Duodenal mucosa (tissue), 2 donors: ENCODE data around the gene SAG.

Source experiments
- H3K27ac ChIP-seq: one replicate; pipeline ENCODE4 v1.7.0; 2013; ENCODE audit warnings: low read depth, low read length
- H3K27me3 ChIP-seq, 2 donors: one replicate each; pipeline ENCODE4 v1.7.0; 2013; ENCODE audit warnings: low read length in 2 of 2, control low read depth in 1 of 2; ENCODE audit not compliant: insufficient read depth in 2 of 2, control insufficient read depth in 1 of 2
- H3K36me3 ChIP-seq, 2 donors: one replicate each; pipeline ENCODE4 v1.7.0; 2013; ENCODE audit warnings: low read length in 2 of 2, control low read depth in 1 of 2; ENCODE audit not compliant: insufficient read depth in 2 of 2, control insufficient read depth in 1 of 2
- H3K4me1 ChIP-seq, 2 donors: one replicate each; pipeline ENCODE4 v1.7.0; 2013; ENCODE audit warnings: low read length in 2 of 2, control low read depth in 1 of 2; ENCODE audit not compliant: insufficient read depth in 2 of 2, control insufficient read depth in 1 of 2
- H3K4me3 ChIP-seq, 2 donors: one replicate each; pipeline ENCODE4 v1.7.0; 2013; ENCODE audit warnings: low read length in 2 of 2, low read depth in 1 of 2
- H3K9ac ChIP-seq, 2 donors: one replicate each; pipeline ENCODE4 v1.7.0; 2013; ENCODE audit warnings: low read length in 2 of 2, low read depth in 1 of 2
- H3K9me3 ChIP-seq, 2 donors: one replicate each; pipeline ENCODE4 v1.7.0; 2013; ENCODE audit warnings: low read length in 2 of 2, control low read depth in 1 of 2; ENCODE audit not compliant: control insufficient read depth in 1 of 2

SAG gene

DNA sequence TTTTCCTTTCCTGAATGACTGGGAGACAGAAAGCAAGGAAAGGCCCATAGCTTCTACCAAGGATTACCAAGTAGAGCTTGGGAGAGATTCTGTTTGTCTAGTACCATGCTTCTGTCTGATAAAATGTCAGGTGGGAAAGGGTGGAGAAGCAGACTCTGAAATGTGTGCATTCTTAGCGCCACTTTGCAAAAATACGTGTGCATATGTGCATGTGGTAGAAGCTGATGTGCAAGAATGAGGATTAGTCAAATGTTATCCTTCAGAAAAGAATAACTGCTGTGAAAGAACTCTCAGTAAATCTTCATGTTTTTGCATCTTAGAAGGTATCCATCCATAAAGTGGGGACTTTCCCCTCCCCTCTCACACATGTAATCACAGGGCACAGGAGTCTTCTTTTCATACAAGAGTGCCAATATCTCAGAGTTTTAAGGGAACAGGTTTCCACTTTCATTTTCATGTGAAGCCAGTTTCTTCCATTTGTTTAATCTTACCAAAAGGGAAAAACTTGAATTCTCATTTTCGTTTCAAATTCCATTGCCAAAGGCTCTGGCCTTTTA, 31.3 kb downstream of the SAG start:
- H3K36me3 ChIP-seq: no peaks in the 10 kb centered on the region
- H3K9ac ChIP-seq: peak overlapping the region in 1 of 2 donors; percentile 11
- H3K4me3 ChIP-seq: peak overlapping the region in 1 of 2 donors; percentile 19
- H3K27me3 ChIP-seq: no peaks in the 10 kb centered on the region
- H3K27ac ChIP-seq: no peak overlapping the region
- H3K9me3 ChIP-seq: peaks cover 0 to 4% of the 10 kb centered on the region in 2 donors
- peaks cover 11 to 16% of the 10 kb centered on the region in 2 donors for H3K4me1 ChIP-seq

DNA sequence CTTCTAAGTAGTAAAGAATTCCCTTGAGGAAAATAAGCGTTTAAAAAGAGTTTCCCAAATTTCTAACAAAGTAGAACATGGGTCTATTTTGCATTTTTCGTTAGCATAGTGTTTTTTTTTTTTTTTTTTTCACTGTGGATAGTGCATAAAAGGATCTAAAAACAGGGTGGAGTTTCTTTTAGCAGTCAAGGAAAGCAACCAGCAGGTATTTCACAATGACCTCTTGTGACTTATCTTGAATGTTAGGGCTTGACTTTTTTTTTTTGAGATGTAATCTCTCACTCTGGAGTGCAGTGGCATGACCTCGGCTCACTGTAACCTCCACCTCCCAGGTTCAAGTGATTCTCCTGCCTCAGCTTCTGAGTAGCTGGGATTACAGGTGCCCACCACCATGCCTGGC, 31.8 kb downstream of the SAG start:
- peaks cover 10 to 13% of the 10 kb centered on the region in 2 donors for H3K4me1 ChIP-seq
- H3K36me3 ChIP-seq: no peaks in the 10 kb centered on the region
- no peaks in the 10 kb centered on the region for H3K27me3 ChIP-seq
- H3K9me3 ChIP-seq: peaks cover 0 to 4% of the 10 kb centered on the region in 2 donors
- peak overlapping the region in 1 of 2 donors; percentile 19 for H3K4me3 ChIP-seq
- no peak overlapping the region for H3K27ac ChIP-seq
- H3K9ac ChIP-seq: peak overlapping the region in 1 of 2 donors; percentile 11

GRCh38 chr2:233341296-233341695, 33.7 kb downstream of the SAG start:
- H3K27ac ChIP-seq: no peak overlapping the region
- H3K9me3 ChIP-seq: peaks cover 0 to 4% of the 10 kb centered on the region in 2 donors
- H3K27me3 ChIP-seq: no peaks in the 10 kb centered on the region
- no peaks in the 10 kb centered on the region for H3K36me3 ChIP-seq
- H3K9ac ChIP-seq: no peak overlapping the region
- H3K4me1 ChIP-seq: peaks cover 10 to 13% of the 10 kb centered on the region in 2 donors
- H3K4me3 ChIP-seq: no peak overlapping the region

DNA sequence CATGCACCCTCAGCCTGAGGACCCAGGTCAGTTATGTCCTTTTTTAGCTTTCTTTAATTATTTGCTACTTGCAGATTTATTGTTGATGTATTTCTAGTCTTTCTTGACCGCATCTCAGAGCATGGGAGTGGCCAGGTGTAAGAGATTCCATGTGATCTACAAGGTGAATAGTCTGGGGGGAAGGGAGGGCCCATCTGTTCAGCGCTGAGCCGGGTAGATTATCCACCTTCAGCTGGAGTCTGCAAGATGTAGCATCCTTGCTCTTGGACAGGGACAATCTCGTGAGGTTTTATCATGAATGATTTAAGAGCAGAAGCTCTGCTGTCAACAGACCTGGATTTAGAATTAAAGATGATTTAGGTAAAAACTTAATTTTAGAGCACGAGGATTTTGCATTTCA, 34.7 kb downstream of the SAG start:
- Histone ChIP-seq H3K27me3 (no peaks in the 10 kb centered on the region), H3K36me3 (no peaks in the 10 kb centered on the region), H3K9ac (no peak overlapping the region), H3K4me3 (no peak overlapping the region), H3K27ac (no peak overlapping the region), H3K9me3 (peaks cover 0 to 4% of the 10 kb centered on the region in 2 donors), H3K4me1 (peaks cover 6 to 10% of the 10 kb centered on the region in 2 donors)

- H3K27ac ChIP-seq: no peak overlapping the region
- H3K36me3 ChIP-seq: no peaks in the 10 kb centered on the region
- H3K27me3 ChIP-seq: no peaks in the 10 kb centered on the region
- no peak overlapping the region for H3K4me3 ChIP-seq
- no peak overlapping the region for H3K9ac ChIP-seq
- peaks cover 0 to 4% of the 10 kb centered on the region in 2 donors for H3K9me3 ChIP-seq
- peaks cover 14 to 16% of the 10 kb centered on the region in 2 donors for H3K4me1 ChIP-seq
Measured at GRCh38 chr2:233343171-233343705, 35.6 kb downstream of the SAG start.

- Histone ChIP-seq H3K4me3 (no peak overlapping the region), H3K9me3 (peaks cover 0 to 1% of the 10 kb centered on the region in 2 donors), H3K27ac (no peak overlapping the region), H3K9ac (no peak overlapping the region), H3K36me3 (no peaks in the 10 kb centered on the region), H3K27me3 (no peaks in the 10 kb centered on the region), H3K4me1 (peaks cover 32 to 37% of the 10 kb centered on the region in 2 donors)
Measured at GRCh38 chr2:233346376-233346775, 38.8 kb downstream of the SAG start.

DNA sequence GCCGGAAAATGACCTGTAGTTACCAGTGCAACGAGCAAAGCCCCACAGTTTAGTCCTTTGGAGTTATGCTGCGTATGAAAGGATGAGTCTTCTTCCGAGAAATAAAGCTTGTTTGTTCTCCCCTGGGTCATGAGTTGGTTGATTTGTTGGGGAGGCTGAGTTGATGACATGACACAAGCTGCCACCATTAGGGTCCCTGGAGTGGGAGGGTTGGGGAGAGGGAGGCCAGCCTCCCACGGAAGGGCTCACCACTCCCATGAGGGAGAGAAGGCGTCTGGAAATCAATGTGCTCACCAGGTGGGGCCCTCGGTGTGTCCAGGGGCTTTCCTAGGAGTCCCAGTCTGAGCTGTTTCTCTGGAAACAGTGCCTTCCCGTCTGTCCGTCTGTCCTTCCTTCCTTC, 39.3 kb downstream of the SAG start:
- H3K27me3 ChIP-seq: no peaks in the 10 kb centered on the region
- H3K36me3 ChIP-seq: no peaks in the 10 kb centered on the region
- no peak overlapping the region for H3K9ac ChIP-seq
- no peak overlapping the region for H3K4me3 ChIP-seq
- peaks cover 32 to 40% of the 10 kb centered on the region in 2 donors for H3K4me1 ChIP-seq
- no peak overlapping the region for H3K27ac ChIP-seq
- H3K9me3 ChIP-seq: no peaks in the 10 kb centered on the region

DNA sequence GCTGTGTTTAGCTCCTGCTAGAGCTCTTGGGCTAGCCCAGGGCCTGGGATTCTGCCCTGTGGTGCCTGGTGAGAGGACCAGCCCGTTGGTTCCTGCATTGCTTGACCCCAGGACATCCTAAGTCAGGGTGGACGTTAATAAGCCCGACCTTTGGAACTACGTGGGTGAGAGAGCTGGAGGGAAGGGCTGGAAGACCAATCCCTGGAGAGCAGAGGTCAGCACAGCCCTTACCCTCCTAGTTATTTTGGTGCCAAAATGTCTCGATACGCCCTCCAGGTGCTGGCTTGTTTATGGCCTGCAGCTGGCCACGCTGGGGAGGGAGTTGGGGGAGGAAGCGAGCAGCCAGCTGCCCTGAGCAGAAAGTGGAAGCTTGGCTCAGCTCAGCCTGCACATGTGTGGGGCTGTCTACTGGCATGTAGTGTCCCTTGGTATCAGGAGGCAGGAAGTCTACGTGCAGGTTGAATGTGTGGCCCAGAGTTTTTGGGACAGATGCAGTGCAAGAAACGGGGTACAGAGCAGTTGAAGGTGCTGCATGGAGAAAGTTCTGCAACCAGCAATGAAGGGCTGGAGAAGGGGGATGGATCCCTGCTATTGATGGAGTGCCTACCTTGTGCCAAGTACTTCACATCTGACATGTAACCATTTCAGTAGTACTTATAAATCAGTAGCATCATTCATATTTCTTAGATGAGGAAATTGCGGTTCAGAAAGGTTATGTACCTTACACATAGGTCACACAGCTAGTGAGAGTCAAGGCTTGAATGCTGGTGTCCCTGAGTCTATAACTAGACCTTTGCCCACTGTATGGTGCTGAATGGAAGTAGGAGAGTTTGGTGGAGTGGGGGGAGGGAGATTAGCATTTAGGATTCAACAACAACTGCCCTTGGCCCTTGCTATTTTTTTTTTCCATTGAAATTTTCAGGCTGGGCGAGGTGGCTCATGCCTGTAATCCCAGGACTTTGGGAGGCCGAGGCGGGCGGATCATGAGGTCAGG, 41.7 kb downstream of the SAG start:
- H3K9me3 ChIP-seq: no peaks in the 10 kb centered on the region
- H3K36me3 ChIP-seq: no peaks in the 10 kb centered on the region
- H3K9ac ChIP-seq: peak overlapping the region in 1 of 2 donors; percentile 36
- H3K4me3 ChIP-seq: peak overlapping the region; percentile 8 to 41
- no peaks in the 10 kb centered on the region for H3K27me3 ChIP-seq
- peak overlapping the region; percentile 46 for H3K27ac ChIP-seq
- peaks cover 49 to 55% of the 10 kb centered on the region in 2 donors for H3K4me1 ChIP-seq

GRCh38 chr2:233350708-233351107, 43.1 kb downstream of the SAG start:
- Histone ChIP-seq H3K9me3 (no peaks in the 10 kb centered on the region), H3K4me1 (peaks cover 50 to 59% of the 10 kb centered on the region in 2 donors), H3K4me3 (peak overlapping the region in 1 of 2 donors; percentile 6), H3K9ac (peak overlapping the region in 1 of 2 donors; percentile 13), H3K36me3 (no peaks in the 10 kb centered on the region), H3K27me3 (no peaks in the 10 kb centered on the region), H3K27ac (no peak overlapping the region)

- no peaks in the 10 kb centered on the region for H3K36me3 ChIP-seq
- no peaks in the 10 kb centered on the region for H3K9me3 ChIP-seq
- H3K9ac ChIP-seq: no peak overlapping the region
- H3K27ac ChIP-seq: no peak overlapping the region
- H3K4me1 ChIP-seq: peaks cover 56 to 67% of the 10 kb centered on the region in 2 donors
- H3K4me3 ChIP-seq: no peak overlapping the region
- H3K27me3 ChIP-seq: no peaks in the 10 kb centered on the region
Measured at GRCh38 chr2:233351423-233351822, 43.8 kb downstream of the SAG start.
